ENCODE data around the gene C1orf210.

Gene C1orf210

GRCh38 chr1:43273708-43274107 lies 11.7 kb downstream of the C1orf210 start:
- DNase-seq (ENCODE audit: low spot score) = no peak

GRCh38 chr1:43272576-43273571 lies 12.5 kb downstream of the C1orf210 start:
- no peak for DNase-seq (ENCODE audit: low spot score)

GRCh38 chr1:43272161-43272560 lies 13.2 kb downstream of the C1orf210 start:
- DNase-seq (ENCODE audit: low spot score) = no peak

DNA sequence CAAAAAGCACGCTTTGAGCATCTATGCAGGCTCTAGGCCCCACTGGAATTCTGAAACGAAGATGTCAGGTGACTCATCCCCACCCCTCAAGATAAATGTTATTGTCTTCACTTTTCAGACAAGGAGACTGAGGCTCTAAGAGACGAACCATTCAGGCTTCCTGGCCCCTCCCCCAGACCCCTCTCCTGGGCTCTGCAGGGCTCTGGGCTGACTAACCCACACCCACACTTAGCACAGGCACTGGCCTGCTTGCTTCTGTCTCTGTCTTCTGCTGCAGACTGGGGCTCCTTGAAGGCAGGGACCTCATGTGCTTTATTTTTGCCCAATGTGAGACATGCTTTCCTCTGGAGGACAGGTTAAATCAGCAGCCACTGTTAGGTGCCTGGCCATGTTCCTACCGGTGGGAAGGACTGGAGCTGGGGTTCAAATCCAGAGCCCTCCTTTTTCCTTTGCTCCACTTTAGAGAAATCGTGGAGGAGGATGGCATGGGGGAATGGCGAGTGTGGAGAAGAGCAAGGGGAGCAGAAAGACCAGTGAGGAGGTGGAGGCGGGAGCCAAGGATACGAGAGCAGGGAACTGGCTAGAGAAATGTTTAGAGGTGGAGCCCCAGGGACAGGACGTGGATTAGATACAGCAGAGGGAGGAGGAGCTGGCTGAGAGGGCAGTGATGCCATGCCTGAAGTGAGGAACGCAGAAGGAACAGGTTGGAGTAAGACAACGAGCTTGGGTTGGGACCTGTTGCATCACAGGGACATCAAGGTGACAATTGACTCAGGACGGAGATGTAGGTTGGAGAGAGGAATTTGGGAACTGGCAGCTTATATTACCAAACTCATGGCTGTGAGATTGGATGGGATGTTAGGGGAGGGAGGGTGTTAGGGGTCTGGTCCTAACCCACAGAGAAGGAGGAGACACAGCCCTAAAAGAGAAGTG lies 13.9 kb downstream of the C1orf210 start:
- no peak for DNase-seq (ENCODE audit: low spot score)

DNA sequence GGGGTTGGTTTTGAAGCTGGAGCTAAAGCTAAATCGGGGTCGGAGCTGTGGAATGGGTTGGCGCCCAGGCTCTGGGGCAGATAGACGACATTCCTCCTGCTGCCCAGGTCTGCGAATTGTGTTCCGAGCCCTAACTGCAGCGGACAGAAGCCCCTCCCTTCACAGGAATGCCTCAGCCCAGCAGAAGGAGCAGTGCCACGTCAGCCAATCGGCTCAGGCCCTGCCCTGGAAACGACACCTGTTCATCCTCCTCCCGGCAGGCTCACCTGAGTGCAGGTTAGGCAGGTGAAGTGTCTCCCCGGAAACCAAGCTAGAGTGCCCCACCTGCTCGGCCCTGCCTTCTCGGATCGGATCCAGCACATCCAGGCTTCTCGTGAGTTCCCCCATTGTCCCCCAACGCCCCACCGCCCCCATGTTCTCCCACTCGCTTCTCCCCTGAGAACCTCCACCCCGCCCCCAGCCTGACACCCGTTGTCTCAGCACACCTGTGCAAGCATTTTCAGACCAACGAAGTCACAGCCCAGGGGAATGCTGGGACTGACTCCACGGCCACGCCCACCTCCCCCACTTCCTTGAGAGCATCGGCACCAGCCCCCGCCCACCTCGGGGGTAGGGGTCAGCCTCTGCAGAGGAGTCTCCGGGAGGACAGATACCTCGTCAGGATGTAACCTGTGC lies 14.8 kb downstream of the C1orf210 start:
- DNase-seq (ENCODE audit: low spot score) = no peak

GRCh38 chr1:43269627-43270375 lies 15.6 kb downstream of the C1orf210 start, which contains the start of gene TMEM125:
TSS of gene TMEM125 (plus strand) at chr1:43269983. CDS start at chr1:43272723, 2,740 bp downstream.
- no peak for DNase-seq (ENCODE audit: low spot score)

GRCh38 chr1:43267818-43268425 lies 17.5 kb downstream of the C1orf210 start:
- no peak for DNase-seq (ENCODE audit: low spot score)

GRCh38 chr1:43267291-43267805 lies 18.0 kb downstream of the C1orf210 start:
- no peak for DNase-seq (ENCODE audit: low spot score)

DNA sequence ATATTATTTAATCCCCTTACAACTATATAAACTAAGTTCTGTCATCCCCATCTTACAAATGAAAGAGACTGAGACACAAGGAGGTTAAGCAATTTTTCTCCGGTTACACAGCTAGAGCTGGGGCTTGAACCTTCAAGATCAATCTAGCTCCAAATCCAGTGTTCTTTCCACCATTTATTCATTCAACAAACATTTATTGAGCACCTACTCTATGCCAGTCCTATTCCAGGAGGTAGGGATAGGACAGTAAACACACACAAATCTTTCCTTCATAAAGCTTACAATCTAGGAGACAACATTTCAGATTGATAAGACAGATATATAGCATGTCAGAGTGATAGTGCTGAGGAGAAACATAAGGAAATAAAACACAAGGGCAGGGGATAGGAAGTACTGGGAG lies 18.5 kb downstream of the C1orf210 start:
- DNase-seq (ENCODE audit: low spot score) = no peak

- no peak for DNase-seq (ENCODE audit: low spot score)
Observed at GRCh38 chr1:43265431-43265830, 19.9 kb downstream of the C1orf210 start.

DNA sequence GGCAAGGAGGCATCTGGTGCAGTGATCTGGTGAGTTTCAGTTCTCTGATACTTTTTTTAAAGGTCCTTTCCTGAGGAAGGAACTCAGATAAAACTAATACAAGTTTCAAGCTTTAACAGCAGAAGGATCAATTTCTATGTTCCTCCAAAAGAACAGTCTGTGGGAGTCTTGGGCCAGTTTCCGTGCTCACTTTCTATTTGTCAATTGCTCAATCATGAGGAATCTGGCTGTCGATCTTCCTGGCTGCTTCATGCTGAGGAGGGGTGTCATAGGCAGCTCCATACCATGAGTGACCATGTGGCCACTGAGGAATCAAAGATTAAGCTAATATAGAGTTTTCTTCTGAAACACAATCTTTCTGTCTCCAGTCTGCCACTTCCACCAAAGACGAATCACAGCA lies 27.0 kb downstream of the C1orf210 start:
- no peak for DNase-seq (ENCODE audit: low spot score)

DNA sequence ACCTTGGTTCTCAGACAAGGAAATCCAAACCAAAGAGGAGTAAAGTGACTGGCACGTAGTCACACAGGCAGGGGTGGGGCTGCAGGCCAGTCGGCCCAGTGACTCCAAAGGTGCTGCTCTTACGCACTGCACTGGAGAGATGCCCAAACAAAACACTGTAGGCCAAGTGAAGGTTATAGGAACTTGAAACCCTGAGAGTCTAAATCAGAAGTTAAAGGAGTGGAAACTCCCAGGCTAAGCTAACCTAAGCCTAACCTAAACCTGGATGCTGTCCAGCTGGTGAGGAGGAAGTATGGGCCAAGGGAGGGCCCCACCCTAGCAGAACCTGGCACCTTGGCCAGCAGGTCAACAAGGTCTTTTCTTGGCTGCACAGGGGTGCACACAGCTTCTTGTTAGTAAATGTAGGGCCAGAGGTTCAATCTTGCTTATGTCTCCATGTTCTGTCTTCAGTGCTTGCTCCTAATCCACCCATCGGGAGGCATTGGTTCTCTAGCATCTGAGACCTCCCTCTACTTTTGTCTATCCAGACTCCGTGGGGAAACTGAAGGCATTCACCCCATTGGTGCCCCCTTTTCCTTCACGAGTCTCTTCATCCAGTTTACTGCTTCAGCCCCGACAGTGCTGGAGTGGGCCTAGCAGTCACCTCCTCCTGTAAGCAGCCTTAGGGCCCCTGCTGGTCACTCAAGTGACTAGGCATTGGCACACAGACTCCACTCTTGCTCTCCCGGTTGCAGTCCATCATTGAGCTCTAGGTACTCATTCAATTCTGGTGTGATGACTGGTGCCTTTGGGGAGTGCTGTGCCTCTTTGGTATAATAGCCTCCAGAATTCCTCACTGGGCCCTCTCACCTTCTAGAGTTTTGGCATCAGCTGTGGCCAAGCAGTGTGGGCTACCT lies 28.5 kb downstream of the C1orf210 start:
- no peak for DNase-seq (ENCODE audit: low spot score)

- DNase-seq (ENCODE audit: low spot score) = no peak
Observed at GRCh38 chr1:43255438-43256210, 29.8 kb downstream of the C1orf210 start.

DNA sequence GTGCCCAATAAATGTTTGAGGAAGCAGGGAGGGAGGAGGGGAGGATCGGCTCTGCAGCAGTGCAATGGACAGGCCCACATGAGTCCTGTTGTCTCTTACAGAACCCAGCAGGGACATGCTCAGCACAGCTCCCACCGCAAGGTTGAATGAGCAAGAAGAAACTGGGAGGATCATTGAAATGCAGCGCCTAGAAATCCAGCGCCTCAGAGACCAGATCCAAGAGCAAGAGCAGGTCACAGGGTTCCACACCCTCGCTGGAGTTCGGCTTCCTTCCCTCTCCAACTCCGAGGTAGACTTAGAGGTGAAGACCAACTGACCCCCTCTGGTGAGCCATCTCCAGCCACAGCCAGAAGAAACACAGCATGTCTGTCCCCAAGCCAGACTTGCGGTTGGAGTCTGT lies 31.5 kb downstream of the C1orf210 start:
- DNase-seq (ENCODE audit: low spot score) = no peak

GRCh38 chr1:43253173-43253572 lies 32.2 kb downstream of the C1orf210 start:
- no peak for DNase-seq (ENCODE audit: low spot score)

- DNase-seq (ENCODE audit: low spot score) = no peak
Observed at GRCh38 chr1:43252225-43252624, 33.2 kb downstream of the C1orf210 start.

DNA sequence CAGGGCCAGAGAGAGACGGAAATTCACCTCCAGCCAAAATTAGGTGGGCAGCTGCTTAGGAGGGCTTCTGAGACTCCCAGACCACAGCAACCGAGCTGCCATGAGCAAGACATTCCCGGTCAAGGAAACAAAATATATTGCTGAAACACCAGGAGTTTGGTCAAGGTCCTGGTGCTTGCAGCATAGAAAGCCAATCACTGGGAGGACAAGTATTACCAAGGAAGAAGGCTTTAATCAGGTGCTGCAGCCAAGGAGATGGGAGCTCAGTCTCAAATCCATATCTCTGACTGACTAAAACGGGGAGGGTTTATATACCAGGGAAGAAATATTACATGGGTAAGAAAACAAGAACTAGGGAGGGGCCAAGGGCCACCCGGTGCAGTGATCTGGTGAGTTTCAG lies 34.4 kb downstream of the C1orf210 start:
- DNase-seq (ENCODE audit: low spot score) = no peak

- DNase-seq (ENCODE audit: low spot score) = no peak
Observed at GRCh38 chr1:43250351-43250761, 35.0 kb downstream of the C1orf210 start.

Measured in CD4-positive, alpha-beta T cell treated with Interleukin-2 at 100 ng/mL for 4 hours (primary cell).